Activated T-cell treated with anti-CD3 and anti-CD28 coated beads, Interleukin-2, amount 50 U/mL, for 72 hours (primary cell): ENCODE results near the gene FNBP1. TPM values are rescaled to one million over a fixed set of nuclear protein-coding genes. Genes with fewer than 3 reads are reported as not detected.

Experiments
- ATAC-seq, 2 donors: fragments of 150-1000 bp; cut with Tn5 transposase; replicated peaks in 1 of 2; 2 replicates each; pipeline ENCODE4 v1.10.0; 2021; ENCODE audit warnings: moderate library complexity in 2 of 2, mild to moderate bottlenecking in 1 of 2
- DNase-seq, 2 donors: peaks; one replicate each; pipeline ENCODE4 v3.0.0; 2021 to 2022; ENCODE audit warnings: mixed read lengths in 1 of 2
- H3K27ac Mint-ChIP-seq: one replicate; pipeline ENCODE4 v1.8.0; 2022; ENCODE audit warnings: mild to moderate bottlenecking, moderate library complexity, mixed read lengths
- H3K27me3 Mint-ChIP-seq: one replicate; pipeline ENCODE4 v1.8.0; 2022; ENCODE audit warnings: low read depth, mixed read lengths
- H3K36me3 Mint-ChIP-seq, 2 donors: one replicate each; pipeline ENCODE4 v1.8.0; 2022; ENCODE audit warnings: mixed read lengths in 2 of 2, mild to moderate bottlenecking in 1 of 2; ENCODE audit not compliant: insufficient read depth in 2 of 2
- H3K4me1 Mint-ChIP-seq: one replicate; pipeline ENCODE4 v1.8.0; 2022; ENCODE audit warnings: low read depth, mixed read lengths
- H3K4me3 Mint-ChIP-seq, 2 donors: one replicate each; pipeline ENCODE4 v1.8.0; 2022; ENCODE audit warnings: mild to moderate bottlenecking in 2 of 2, mixed read lengths in 2 of 2, moderate library complexity in 2 of 2
- H3K9me3 Mint-ChIP-seq, 2 donors: one replicate each; pipeline ENCODE4 v1.8.0; 2022; ENCODE audit warnings: mixed read lengths in 2 of 2
- total RNA-seq, 2 donors: library from RNA; stranded (reverse); gene quantifications; one replicate each; pipeline ENCODE4 v1.2.3, GENCODE V29; 2022

FNBP1 gene
- total RNA-seq: 100 to 1,000 TPM; 301 to 323 TPM

DNA sequence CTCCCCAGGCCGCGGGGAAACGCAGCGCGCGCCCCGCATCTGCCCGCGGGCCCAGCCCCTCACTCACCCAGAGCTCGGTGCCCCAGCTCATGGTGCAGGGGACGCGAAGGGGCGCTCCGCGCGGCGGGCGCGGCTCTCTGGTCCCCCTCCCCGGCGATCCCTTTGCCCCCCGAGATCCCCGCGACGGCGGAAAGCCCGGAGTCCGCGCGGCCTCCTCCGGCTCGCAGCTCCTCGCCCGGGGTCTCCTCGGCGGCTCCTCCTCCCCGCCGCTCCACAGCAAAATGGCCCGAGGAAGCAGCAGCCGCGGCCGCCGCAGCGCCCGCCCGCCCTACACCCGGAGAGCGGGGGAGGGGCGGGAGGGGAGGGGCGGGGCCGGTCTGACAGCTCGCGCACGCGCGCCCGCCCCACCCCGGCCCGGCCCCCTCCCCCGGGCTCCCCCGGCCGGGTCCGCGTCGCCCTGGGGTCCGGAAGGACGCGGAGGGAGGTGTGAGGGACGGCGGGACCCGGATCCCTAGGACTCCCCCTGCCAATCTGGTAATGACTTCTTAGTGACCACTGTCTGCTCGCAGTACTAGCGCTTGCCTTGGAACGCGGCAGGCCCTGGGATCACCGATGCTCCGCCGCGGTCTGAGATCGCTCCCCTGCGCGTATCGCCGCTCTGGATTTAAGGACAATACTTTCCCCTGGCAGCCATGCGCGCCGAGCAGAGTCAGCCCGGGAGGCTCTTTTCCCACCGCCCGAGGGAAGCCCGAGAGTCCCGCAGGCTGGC lies at the start of gene FNBP1:
FNBP1 (minus strand) TSS at position 305 of the 769 bp plus-strand sequence; CDS start at position 91, 214 bp downstream.
- H3K36me3 Mint-ChIP-seq: peaks cover 17 to 26% of the 10 kb centered on the region in 2 donors
- H3K27me3 Mint-ChIP-seq: no peaks in the 10 kb centered on the region
- H3K4me3 Mint-ChIP-seq: peak within 1 kb of the TSS; percentile 95 to 100
- peaks cover 51% of the 10 kb centered on the region for H3K4me1 Mint-ChIP-seq
- H3K27ac Mint-ChIP-seq: peak within 1 kb of the TSS; percentile 98
- no peaks in the 10 kb centered on the region for H3K9me3 Mint-ChIP-seq
- DNase-seq (peak; percentile 83 to 88), ATAC-seq (peak; percentile 75 to 78)

DNA sequence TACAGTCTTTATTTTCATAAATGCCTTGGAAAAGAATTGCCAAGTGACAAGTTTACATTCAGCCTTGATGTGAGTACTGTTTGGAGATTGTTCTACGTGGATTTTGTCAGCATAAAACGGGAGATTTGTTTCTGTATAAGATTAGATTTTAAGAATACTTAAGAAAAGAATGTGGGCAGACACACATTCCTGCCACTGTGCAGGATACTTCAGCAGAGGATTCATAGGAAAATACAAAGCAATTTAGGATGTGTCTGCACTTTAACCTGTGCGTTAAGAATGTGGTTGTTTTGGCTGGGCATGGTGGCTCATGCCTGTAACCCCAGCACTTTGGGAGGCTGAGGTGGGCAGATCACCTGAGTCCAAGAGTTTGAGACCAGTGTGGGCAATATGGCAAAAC lies 47.9 kb upstream of the FNBP1 start:
- DNase-seq: no peak
- no peak overlapping the region for H3K27ac Mint-ChIP-seq
- H3K4me1 Mint-ChIP-seq: peaks cover 11% of the 10 kb centered on the region
- H3K27me3 Mint-ChIP-seq: no peaks in the 10 kb centered on the region
- no peaks in the 10 kb centered on the region for H3K9me3 Mint-ChIP-seq
- H3K36me3 Mint-ChIP-seq: peaks cover 7 to 22% of the 10 kb centered on the region in 2 donors
- no peak overlapping the region for H3K4me3 Mint-ChIP-seq
- no peak for ATAC-seq

DNA sequence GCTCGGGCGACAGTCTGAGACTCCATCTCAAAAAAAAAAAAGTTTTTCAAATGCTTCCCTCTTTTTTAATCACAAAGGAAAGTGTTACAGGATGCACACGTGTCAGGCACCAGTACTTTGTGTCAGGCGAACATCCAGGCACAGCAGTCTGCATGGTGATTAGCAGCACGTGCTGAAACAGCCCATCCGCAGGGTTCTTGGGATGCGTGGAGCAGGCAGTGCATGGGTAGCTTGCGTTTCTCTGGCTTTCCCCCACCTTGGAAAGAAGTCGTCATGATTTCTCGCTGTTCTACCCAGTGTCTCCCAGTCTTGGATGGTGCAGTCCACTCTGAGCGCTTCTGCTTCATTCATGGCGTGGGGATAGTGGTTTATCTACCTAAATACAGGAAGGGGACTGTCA lies 46.2 kb upstream of the FNBP1 start:
- no peak overlapping the region for H3K4me3 Mint-ChIP-seq
- peaks cover 5 to 21% of the 10 kb centered on the region in 2 donors for H3K36me3 Mint-ChIP-seq
- no peaks in the 10 kb centered on the region for H3K9me3 Mint-ChIP-seq
- no peaks in the 10 kb centered on the region for H3K27me3 Mint-ChIP-seq
- H3K4me1 Mint-ChIP-seq: no peaks in the 10 kb centered on the region
- H3K27ac Mint-ChIP-seq: no peak overlapping the region
- ATAC-seq (no peak), DNase-seq (no peak)

DNA sequence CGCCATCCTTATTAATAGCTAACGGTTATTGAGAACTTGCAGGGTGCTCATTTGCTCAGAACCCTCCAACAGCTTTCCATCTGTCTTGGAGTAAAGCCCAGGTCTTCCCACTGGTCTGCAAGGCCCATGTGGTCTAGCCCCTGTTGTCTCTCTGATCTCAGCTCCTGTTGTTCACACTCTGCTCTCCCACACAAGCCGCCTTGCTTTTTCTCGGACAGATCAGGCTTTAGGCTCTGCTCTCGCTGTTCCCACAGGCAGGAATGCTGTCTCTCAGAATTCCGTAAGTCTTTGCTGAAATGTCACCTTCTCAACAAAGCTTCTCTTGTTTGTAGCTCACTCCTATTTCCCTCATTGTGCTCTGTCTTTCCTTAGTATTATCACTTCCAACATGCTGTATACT lies 45.1 kb upstream of the FNBP1 start:
- no peak overlapping the region for H3K27ac Mint-ChIP-seq
- H3K9me3 Mint-ChIP-seq: no peaks in the 10 kb centered on the region
- no peak overlapping the region for H3K4me3 Mint-ChIP-seq
- DNase-seq (no peak), ATAC-seq (no peak)
- peaks cover 5 to 16% of the 10 kb centered on the region in 2 donors for H3K36me3 Mint-ChIP-seq
- H3K4me1 Mint-ChIP-seq: no peaks in the 10 kb centered on the region
- no peaks in the 10 kb centered on the region for H3K27me3 Mint-ChIP-seq

DNA sequence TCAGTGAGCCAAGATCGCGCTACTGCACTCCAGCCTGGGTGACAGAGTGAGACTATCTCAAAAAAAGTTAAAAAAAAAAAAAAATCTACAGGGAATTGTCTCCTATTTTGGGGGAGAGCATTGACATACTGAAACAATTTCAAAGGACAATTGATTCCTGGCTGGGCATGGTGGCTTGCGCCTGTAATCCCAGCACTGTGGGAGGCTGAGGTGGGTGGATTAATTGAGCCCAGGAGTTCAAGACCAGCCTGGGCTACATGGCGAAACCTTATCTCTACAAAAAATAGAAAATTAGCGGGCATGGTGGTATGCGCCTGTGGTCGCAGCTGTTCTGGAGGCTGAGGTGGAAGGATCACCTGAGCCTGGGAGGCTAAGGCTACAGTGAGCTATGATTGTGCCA lies 41.3 kb upstream of the FNBP1 start:
- Mint-ChIP-seq H3K4me3 (no peak overlapping the region), H3K36me3 (peaks cover 5 to 11% of the 10 kb centered on the region in 2 donors), H3K4me1 (no peaks in the 10 kb centered on the region), H3K27me3 (no peaks in the 10 kb centered on the region), H3K27ac (no peak overlapping the region), H3K9me3 (no peaks in the 10 kb centered on the region)
- no peak for DNase-seq
- ATAC-seq: no peak

DNA sequence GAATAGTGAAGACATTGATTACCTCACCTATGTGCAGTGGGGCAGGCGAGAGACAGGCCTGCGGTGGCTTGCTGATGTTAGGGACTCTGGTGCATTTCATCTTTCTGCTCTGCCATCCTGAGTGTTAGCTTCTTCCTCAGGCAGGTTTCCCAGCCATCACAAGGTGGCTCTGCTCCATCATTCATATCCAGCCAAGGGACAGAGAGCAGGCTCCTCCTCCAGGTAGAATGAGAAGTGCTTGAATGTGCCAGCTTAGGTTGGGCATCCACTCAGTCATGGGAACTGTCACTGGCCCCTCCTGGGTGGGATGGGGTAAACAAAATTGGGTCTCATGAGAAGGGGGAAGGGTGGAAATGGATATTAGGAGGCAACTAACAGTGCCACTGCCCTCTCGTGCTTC lies 35.6 kb upstream of the FNBP1 start:
- ATAC-seq (no peak), DNase-seq (no peak)
- no peak overlapping the region for H3K27ac Mint-ChIP-seq
- H3K4me3 Mint-ChIP-seq: no peak overlapping the region
- H3K27me3 Mint-ChIP-seq: no peaks in the 10 kb centered on the region
- peaks cover 3 to 13% of the 10 kb centered on the region in 2 donors for H3K36me3 Mint-ChIP-seq
- no peaks in the 10 kb centered on the region for H3K9me3 Mint-ChIP-seq
- peaks cover 12% of the 10 kb centered on the region for H3K4me1 Mint-ChIP-seq

DNA sequence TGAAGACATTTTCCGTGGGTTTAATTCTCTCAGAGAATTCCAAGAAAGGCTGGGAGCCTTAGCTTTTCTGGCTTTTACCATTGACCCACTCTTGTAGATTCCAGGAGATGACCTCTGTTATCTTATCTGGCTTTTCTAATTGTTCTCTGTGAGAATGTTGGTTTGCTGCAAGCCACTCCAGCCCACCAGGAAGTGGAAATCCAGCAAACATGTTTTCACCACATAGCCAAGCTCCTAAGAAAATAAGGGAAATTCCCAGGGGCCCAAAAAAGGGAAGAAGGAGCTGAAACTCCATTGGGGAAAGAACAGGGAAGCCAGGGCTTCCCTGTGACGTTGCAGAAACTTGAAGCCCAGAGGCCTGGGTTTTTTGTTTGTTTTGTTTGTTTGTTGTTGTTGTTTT lies 30.4 kb upstream of the FNBP1 start:
- H3K4me1 Mint-ChIP-seq: peaks cover 39% of the 10 kb centered on the region
- ATAC-seq (no peak), DNase-seq (no peak)
- no peaks in the 10 kb centered on the region for H3K9me3 Mint-ChIP-seq
- H3K36me3 Mint-ChIP-seq: peaks cover 3 to 5% of the 10 kb centered on the region in 2 donors
- H3K27me3 Mint-ChIP-seq: no peaks in the 10 kb centered on the region
- H3K4me3 Mint-ChIP-seq: peak overlapping the region in 1 of 2 donors; percentile 62
- peak overlapping the region; percentile 66 for H3K27ac Mint-ChIP-seq

DNA sequence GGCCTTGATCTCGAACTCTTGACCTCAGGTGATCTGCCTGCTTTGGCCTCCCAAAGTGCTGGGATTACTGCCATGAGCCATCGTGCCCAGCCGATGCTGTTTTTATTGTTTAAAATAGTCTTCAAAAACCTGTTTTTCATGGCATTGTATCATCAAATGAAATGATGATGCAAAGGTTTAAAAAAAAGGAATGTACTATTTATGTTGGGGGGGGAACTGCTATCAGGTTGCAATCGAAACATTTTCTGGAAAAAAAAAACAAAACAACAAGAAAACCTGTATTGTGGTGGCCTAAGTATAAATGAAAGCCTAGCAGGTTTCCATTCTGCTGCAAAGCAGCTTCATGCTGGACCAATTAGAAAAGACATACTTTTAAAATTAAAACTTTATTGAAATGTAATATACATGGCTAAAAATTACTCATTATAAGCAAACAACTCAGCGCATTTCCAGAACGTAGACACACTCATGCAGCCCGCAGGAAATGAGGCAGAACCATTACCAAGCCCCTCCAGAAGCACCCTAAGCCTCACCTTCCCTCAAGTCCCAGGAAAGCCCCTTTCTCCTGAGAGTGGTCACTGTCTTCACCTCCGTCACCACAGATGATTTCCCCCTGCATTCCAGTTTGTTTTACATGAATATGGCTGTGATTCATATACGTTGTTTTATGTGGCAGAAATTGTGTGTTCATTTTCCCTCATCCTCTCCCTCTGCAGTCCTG lies 29.7 kb upstream of the FNBP1 start:
- peak; percentile 82 to 95 for ATAC-seq
- H3K4me1 Mint-ChIP-seq: peaks cover 46% of the 10 kb centered on the region
- no peaks in the 10 kb centered on the region for H3K9me3 Mint-ChIP-seq
- DNase-seq: peak; percentile 36 to 38
- peak overlapping the region in 1 of 2 donors; percentile 69 for H3K4me3 Mint-ChIP-seq
- no peaks in the 10 kb centered on the region for H3K27me3 Mint-ChIP-seq
- peaks cover 3 to 4% of the 10 kb centered on the region in 2 donors for H3K36me3 Mint-ChIP-seq
- peak overlapping the region; percentile 66 for H3K27ac Mint-ChIP-seq

DNA sequence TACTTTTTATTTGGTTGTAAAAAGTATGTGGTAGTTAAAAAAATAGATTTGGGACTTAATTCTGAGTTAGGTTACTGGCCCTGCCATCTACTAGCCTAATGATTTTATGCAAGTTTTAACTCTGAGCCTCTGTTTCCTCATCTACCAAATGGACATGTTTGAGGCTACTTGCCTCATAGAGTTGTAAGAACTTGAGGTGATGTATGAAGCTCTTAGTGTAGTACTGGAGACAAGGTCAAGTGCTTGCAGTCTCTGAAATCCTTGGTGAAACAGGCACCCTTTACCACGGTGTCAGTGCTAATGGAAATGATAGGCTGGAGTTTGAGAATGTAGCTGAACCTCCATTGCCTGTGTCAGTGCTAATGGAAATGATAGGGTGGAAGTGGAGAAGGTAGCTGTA lies 26.1 kb upstream of the FNBP1 start:
- no peaks in the 10 kb centered on the region for H3K27me3 Mint-ChIP-seq
- H3K36me3 Mint-ChIP-seq: peaks cover 2% of the 10 kb centered on the region in 2 donors
- H3K4me3 Mint-ChIP-seq: peak overlapping the region; percentile 11 to 12
- H3K9me3 Mint-ChIP-seq: peaks cover 0 to 3% of the 10 kb centered on the region in 2 donors
- DNase-seq (no peak), ATAC-seq (no peak)
- peak overlapping the region; percentile 43 for H3K27ac Mint-ChIP-seq
- peaks cover 37% of the 10 kb centered on the region for H3K4me1 Mint-ChIP-seq

DNA sequence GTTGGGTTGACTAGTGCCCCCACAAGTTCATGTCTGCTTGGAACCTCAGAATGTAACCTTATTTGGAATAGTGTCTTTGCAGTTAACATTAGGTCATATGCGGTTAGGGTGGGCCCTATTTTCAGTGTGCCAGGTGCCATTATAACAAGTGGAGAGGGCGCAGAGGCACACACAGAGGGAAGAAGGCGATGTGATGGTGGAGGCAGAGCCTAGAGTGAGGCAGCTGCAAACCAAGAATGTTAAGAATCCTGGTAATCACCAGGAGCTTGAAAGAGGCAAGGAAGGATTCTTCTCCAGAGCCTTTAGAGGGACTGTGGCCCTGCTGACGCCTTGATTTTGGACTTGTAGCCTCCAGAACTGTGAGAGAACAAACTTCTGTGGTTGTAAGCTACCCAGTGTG lies 21.6 kb upstream of the FNBP1 start:
- ATAC-seq (no peak), DNase-seq (no peak)
- peaks cover 35% of the 10 kb centered on the region for H3K4me1 Mint-ChIP-seq
- H3K27ac Mint-ChIP-seq: no peak overlapping the region
- H3K4me3 Mint-ChIP-seq: no peak overlapping the region
- H3K36me3 Mint-ChIP-seq: peaks cover 0 to 6% of the 10 kb centered on the region in 2 donors
- no peaks in the 10 kb centered on the region for H3K27me3 Mint-ChIP-seq
- peaks cover 0 to 3% of the 10 kb centered on the region in 2 donors for H3K9me3 Mint-ChIP-seq

DNA sequence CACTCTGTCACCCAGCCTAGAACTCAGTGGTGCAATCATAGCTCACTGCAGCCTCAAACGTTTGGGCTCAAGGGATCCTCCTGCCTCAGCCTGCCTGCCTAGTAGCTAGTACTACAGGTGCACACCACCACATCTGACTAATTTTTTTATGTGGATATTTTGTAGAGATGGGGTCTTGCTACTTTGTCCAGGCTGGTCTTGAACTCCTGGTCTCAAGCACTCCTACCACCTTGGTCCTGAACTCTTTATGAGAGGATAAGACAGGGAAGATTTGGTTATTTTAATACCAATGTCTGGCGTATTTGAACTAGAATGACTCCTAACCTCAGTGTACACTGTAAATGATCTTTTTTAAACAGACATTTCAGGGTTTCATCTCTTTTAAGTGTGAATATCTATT lies 19.8 kb upstream of the FNBP1 start:
- H3K4me1 Mint-ChIP-seq: peaks cover 21% of the 10 kb centered on the region
- peaks cover 0 to 3% of the 10 kb centered on the region in 2 donors for H3K9me3 Mint-ChIP-seq
- no peak overlapping the region for H3K4me3 Mint-ChIP-seq
- no peak for DNase-seq
- peaks cover 4 to 17% of the 10 kb centered on the region in 2 donors for H3K36me3 Mint-ChIP-seq
- ATAC-seq: no peak
- no peak overlapping the region for H3K27ac Mint-ChIP-seq
- H3K27me3 Mint-ChIP-seq: no peaks in the 10 kb centered on the region

DNA sequence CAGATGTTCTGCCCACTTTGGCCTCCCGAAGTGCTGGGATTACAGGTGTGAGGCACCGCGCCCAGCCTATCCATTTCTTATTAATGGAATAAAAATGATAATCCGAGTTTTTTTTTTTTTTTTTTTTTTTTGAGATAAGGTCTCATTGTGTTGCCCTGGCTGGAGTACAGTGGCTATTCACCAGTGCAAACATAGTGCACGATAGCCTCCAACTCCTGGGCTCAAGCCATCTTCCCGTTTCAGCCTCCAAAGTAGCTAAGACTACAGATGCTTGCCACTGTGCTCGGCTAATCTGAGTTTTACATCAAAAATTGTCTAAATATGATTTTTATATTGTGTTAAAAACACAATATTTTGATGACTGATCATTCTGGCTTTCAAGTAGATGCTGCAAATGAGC lies 17.3 kb upstream of the FNBP1 start:
- H3K27ac Mint-ChIP-seq: no peak overlapping the region
- no peaks in the 10 kb centered on the region for H3K27me3 Mint-ChIP-seq
- H3K4me3 Mint-ChIP-seq: no peak overlapping the region
- DNase-seq: no peak
- H3K36me3 Mint-ChIP-seq: peaks cover 4 to 18% of the 10 kb centered on the region in 2 donors
- H3K9me3 Mint-ChIP-seq: no peaks in the 10 kb centered on the region
- ATAC-seq: no peak
- peaks cover 20% of the 10 kb centered on the region for H3K4me1 Mint-ChIP-seq

DNA sequence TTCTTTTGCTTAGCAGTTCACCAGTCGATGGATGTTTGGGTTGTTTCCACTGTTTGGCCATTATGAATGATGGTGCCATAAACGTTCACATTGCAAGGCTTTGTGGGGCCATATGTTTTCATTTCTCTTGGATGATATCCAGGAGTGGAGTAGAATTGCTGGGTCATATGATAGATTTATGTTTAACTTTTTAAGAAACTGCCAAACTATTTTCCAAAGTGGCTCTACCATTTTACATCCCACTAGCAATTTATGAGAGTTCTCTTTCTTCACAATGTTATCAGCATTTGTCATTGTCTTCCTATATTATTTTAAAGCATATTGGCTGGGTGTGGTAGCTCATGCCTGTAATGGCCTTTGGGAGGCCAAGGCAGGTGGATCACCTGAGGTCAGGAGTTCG lies 15.9 kb upstream of the FNBP1 start:
- H3K4me1 Mint-ChIP-seq: peaks cover 30% of the 10 kb centered on the region
- H3K27ac Mint-ChIP-seq: no peak overlapping the region
- DNase-seq (no peak), ATAC-seq (no peak)
- no peak overlapping the region for H3K4me3 Mint-ChIP-seq
- peaks cover 8 to 19% of the 10 kb centered on the region in 2 donors for H3K36me3 Mint-ChIP-seq
- no peaks in the 10 kb centered on the region for H3K27me3 Mint-ChIP-seq
- no peaks in the 10 kb centered on the region for H3K9me3 Mint-ChIP-seq
